GM12878 (cell line): ENCODE results near the gene SIGLEC11. TPM values are rescaled to one million over a fixed set of nuclear protein-coding genes. Genes with fewer than 3 reads are reported as not detected.

Experiments used
- ATAC-seq: fragments of 200-7000 bp; cut with Tn5 transposase; 3 replicates; pipeline ENCODE4 v1.9.1; 2020; ENCODE audit warnings: mild to moderate bottlenecking, moderate library complexity
- BruUV-seq: library from RNA; stranded (reverse); fragments of 400-500 nt; replicated peaks from 2 replicates; lab custom pipeline; 2021; lab: Mats Ljungman, UMichigan
- CTCF ChIA-PET: fragments of 300-600 bp; sonication (Branson Sonifier 250); formaldehyde crosslinking; extraction: SDS; loops from one replicate; lab custom pipeline; 2021; ENCODE audit warnings: inconsistent platforms; lab: Yijun Ruan, JAX
- POLR2A ChIA-PET: fragments of 350-600 bp; formaldehyde crosslinking; extraction: SDS; loops from one replicate; lab custom pipeline; 2021; ENCODE audit warnings: inconsistent platforms; lab: Charles Lee
- RAD21 ChIA-PET: fragments of 300-600 bp; sonication (Branson Sonifier 250); formaldehyde crosslinking; loops from one replicate; lab custom pipeline; 2023; ENCODE audit warnings: antibody characterized with exemption; ENCODE audit not compliant: unreplicated experiment; lab: Charles Lee
- SMC1A ChIA-PET: fragments of 300-600 bp; sonication (Branson Sonifier 250); formaldehyde crosslinking; loops from one replicate; lab custom pipeline; 2023; ENCODE audit not compliant: unreplicated experiment, uncharacterized antibody; lab: Charles Lee
- DNase-seq: peaks from one replicate; pipeline ENCODE4 v3.0.0-alpha.2; 2011; ENCODE audit warnings: low read depth, low spot score
- FAIRE-seq: peaks from 3 replicates; lab custom pipeline; 2011; peaks lifted over from hg19 to GRCh38; lab: Jason Lieb, UNC
- H2AFZ ChIP-seq: 2 replicates; pipeline ENCODE4 v1.6.0; 2011; ENCODE audit warnings: low read depth, low read length, control low read depth; ENCODE audit not compliant: control insufficient read depth
- H3K27ac ChIP-seq: 2 replicates; pipeline ENCODE4 v1.5.1; 2011; ENCODE audit warnings: control low read depth; ENCODE audit not compliant: control insufficient read depth, insufficient read depth
- H3K27me3 ChIP-seq, 2 experiments: replicated peaks in 1 of 2; 2 replicates each; pipeline versions ENCODE4 v1.6.0 to v1.6.1; 2011; ENCODE audit warnings: low read length in 1 of 2; ENCODE audit not compliant: control insufficient read depth in 2 of 2, insufficient read depth in 2 of 2
- H3K36me3 ChIP-seq, 2 experiments: 2 replicates each; pipeline ENCODE4 v1.5.1; 2011; ENCODE audit warnings: low read length in 1 of 2; ENCODE audit not compliant: control insufficient read depth in 2 of 2, insufficient read depth in 2 of 2
- H3K4me1 ChIP-seq: 2 replicates; pipeline ENCODE4 v1.6.1; 2011; ENCODE audit warnings: mild to moderate bottlenecking, low read length, moderate library complexity, mixed read lengths; ENCODE audit not compliant: control insufficient read depth, insufficient read depth
- H3K4me2 ChIP-seq: 2 replicates; pipeline ENCODE4 v1.6.0; 2011; ENCODE audit warnings: control low read depth; ENCODE audit not compliant: control insufficient read depth, insufficient read depth
- H3K4me3 ChIP-seq: fragments of 200-600 bp; sonication (generic); 2 replicates; pipeline ENCODE4 v1.5.1; 2016
- H3K79me2 ChIP-seq: 2 replicates; pipeline ENCODE4 v1.6.0; 2011; ENCODE audit warnings: low read length; ENCODE audit not compliant: control insufficient read depth, insufficient read depth
- H3K9ac ChIP-seq: 2 replicates; pipeline ENCODE4 v1.8.0; 2011; ENCODE audit warnings: low read length, control low read depth, mixed read lengths; ENCODE audit not compliant: control insufficient read depth, insufficient read depth
- H3K9me3 ChIP-seq: replicated peaks from 3 replicates; pipeline ENCODE4 v1.5.1; 2011; ENCODE audit warnings: mild to moderate bottlenecking, low read length; ENCODE audit not compliant: control insufficient read depth, insufficient read depth
- H4K20me1 ChIP-seq: 2 replicates; pipeline ENCODE4 v1.6.0; 2011; ENCODE audit not compliant: control insufficient read depth, insufficient read depth
- CTCF ChIP-seq, 3 experiments: IDR thresholded peaks in 2 of 3; conservative IDR thresholded peaks in 1 of 3; 2 replicates each; pipeline ENCODE4 v1.5.1; 2011; ENCODE audit warnings: low read depth in 3 of 3, low read length in 3 of 3, mild to moderate bottlenecking in 3 of 3, control low read depth in 2 of 3, moderate library complexity in 2 of 3, inconsistent platforms in 1 of 3, mixed read lengths in 1 of 3; ENCODE audit not compliant: control insufficient read depth in 2 of 3, insufficient read depth in 1 of 3; ENCODE audit errors: extremely low read depth in 1 of 3
- PKNOX1 ChIP-seq: fragments of 450-650 bp; IDR thresholded peaks from 2 replicates; pipeline ENCODE4 v1.6.1; 2016; ENCODE audit warnings: mild to moderate bottlenecking
- WGBS: methylation state at CpG from one replicate; pipeline ENCODE4 v1.1.6; 2016; ENCODE audit warnings: low lambda C conversion rate; ENCODE audit not compliant: insufficient replicate concordance, insufficient coverage; ENCODE audit errors: missing lambda C conversion rate; 5-methylcytosine and 5-hydroxymethylcytosine counted together
- in situ Hi-C: fragments of 300-500 bp; cut with MboI; formaldehyde crosslinking; loops from 9 replicates; pipeline ENCODE4 v1.14.3; 2018; ENCODE audit warnings: mixed read lengths
- intact Hi-C: fragments of 100-400 bp; cut with micrococcal nuclease; formaldehyde crosslinking; loops from one replicate; pipeline ENCODE4 v1.14.2; 2022; ENCODE audit not compliant: unreplicated experiment
- polyA plus RNA-seq, 11 experiments: library from polyadenylated mRNA; depleted of rRNA in 4 of 11; unstranded in 6 of 11; stranded (reverse) in 5 of 11; fragments of >200 nt; fragmentation: Nextera tagmentation in 4 of 11; fragmentation: Illumina TruSeq in 1 of 11; extraction: Ambion mirVana in 4 of 11; extraction: Trizol in 1 of 11; gene quantifications; 1 replicate in 1 of 11; 2 replicates in 10 of 11; pipeline versions ENCODE4 v1.2.1 to v1.2.3, GENCODE V29; 2011 to 2016; ENCODE audit warnings: inconsistent platforms in 2 of 11, missing spikeins in 2 of 11, low read depth in 1 of 11
- total RNA-seq, 4 experiments: library from RNA; depleted of rRNA in 3 of 4; stranded (reverse); fragments of >200 nt in 3 of 4; fragmentation: Illumina TruSeq in 1 of 4; extraction: Trizol in 1 of 4; gene quantifications; 2 replicates each; pipeline versions ENCODE4 v1.2.1 to v1.2.3, GENCODE V29; 2013 to 2021

Gene SIGLEC11
- total and polyA plus RNA-seq, 10 of the 15 experiments (the other 5 are each of a cell fraction or from before 2014, with no cell fraction given) = not detected

GRCh38 chr19:49915271-49915670, 45.7 kb downstream of the SIGLEC11 start:
- ChIA-PET CTCF (no interaction called here), POLR2A (interaction anchor here (0.6 to 6.6 kb wide), 3 partner anchors 8 to 18 kb away, joined by 3 to 116 read pairs (median 3); partner anchors contain the start of genes ATF5 and IL4I1), SMC1A (interaction anchor here (0.9 to 1.0 kb wide), 2 partner anchors 8 to 46 kb away, joined by 3 to 4 read pairs; no protein-coding TSS in a partner anchor), RAD21 (interaction anchor here (0.6 to 1.2 kb wide), 2 partner anchors 13 to 21 kb away, joined by 3 to 5 read pairs; partner anchors contain the start of gene ATF5)
- Histone ChIP-seq H4K20me1 (no peaks in the 10 kb centered on the region; the same call in 1 of the 2 replicates), H3K4me1 (peaks cover 41% of the 10 kb centered on the region), H3K36me3 (peaks cover 25 to 36% of the 10 kb centered on the region in 2 experiments), H3K9ac (no peak overlapping the region), H3K79me2 (peaks cover 66% of the 10 kb centered on the region), H2AFZ (no peak overlapping the region), H3K9me3 (no peaks in the 10 kb centered on the region; the same call in 2 of the 3 replicates), H3K27ac (no peak overlapping the region), H3K4me2 (no peak overlapping the region), H3K27me3 (no peaks in the 10 kb centered on the region), H3K4me3 (no peak overlapping the region)
- DNase-seq = no peak
- WGBS = 83% methylated on average over 6 of the region's 6 CpGs
- ATAC-seq = no peak
- in situ Hi-C loops = no loop called here
- no TSS peak for BruUV-seq
- TF ChIP-seq CTCF (IDR thresholded peaks at IDR 0.05 in 2 of 3, conservative IDR thresholded peaks at IDR 0.05 in 1 of 3; ENCODE audit: control insufficient read depth in 2 of 3, extremely low read depth in 1 of 3, insufficient read depth in 1 of 3, low read depth in 3 of 3, low read length in 3 of 3) (0 out of 6 replicates have a peak, but pooled peaks of 2 of the 3 experiments have one; percentile 12 to 13), PKNOX1 (no peak)
- intact Hi-C loops = no loop called here
- FAIRE-seq = no peak
